ENCODE results near the gene CCN2. TPM values are rescaled to one million over a fixed set of nuclear protein-coding genes. Genes with fewer than 3 reads are reported as not detected.

CCN2 gene
- polyA plus RNA-seq, 1 of the 3 experiments (the other 2 are of a cell fraction): 709 TPM

DNA sequence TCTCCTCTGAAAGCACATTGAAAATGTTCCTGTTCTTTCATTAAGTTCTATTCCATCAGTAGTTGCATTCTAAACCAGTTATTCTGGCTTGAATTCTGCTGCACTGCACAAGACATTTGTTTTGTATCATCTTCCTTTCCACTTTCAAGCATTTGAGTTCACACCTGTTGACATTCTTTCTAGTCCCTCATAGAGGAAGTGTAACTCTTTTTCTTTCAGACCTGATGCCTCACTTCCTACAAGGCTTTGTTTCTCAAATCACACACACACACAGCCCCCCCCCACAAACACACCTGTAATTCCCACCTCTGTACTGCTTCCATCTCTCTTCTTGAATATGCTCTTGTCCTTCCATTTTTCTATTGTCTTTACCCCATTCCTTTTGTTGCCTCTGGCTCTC, 50.9 kb downstream of the CCN2 start:
- Histone ChIP-seq H3K4me3 (ENCODE audit: low read depth in 2 of 2, low read length in 1 of 2) (no peak overlapping the region), H3K4me2 (no peak overlapping the region), H3K9me2 (no peaks in the 10 kb centered on the region), H3K9ac (no peak overlapping the region), H3K27me3 (ENCODE audit: insufficient read depth) (peaks cover 28% of the 10 kb centered on the region; the same call in 1 of the 2 replicates), H4K20me1 (ENCODE audit: insufficient read depth) (no peaks in the 10 kb centered on the region), H2AFZ (ENCODE audit: low read depth) (no peak overlapping the region), H3K9me3 (no peaks in the 10 kb centered on the region), H3K79me2 (ENCODE audit: insufficient read depth) (no peaks in the 10 kb centered on the region), H3K36me3 (replicated peaks in 1 of 2; ENCODE audit: control insufficient read depth in 1 of 2, insufficient read depth in 2 of 2, low read length in 1 of 2) (no peaks in the 10 kb centered on the region), H3F3A (replicated peaks; ENCODE audit: insufficient read depth) (no peaks in the 10 kb centered on the region), H3K4me1 (ENCODE audit: control insufficient read depth in 1 of 2, insufficient read depth in 2 of 2, low read depth in 1 of 2, low read length in 1 of 2) (no peaks in the 10 kb centered on the region), H3K27ac (ENCODE audit: low read depth in 2 of 2, low read length in 1 of 2) (no peak overlapping the region)
- ChIA-PET POLR2A (no interaction called here), CTCF (interaction anchor here (2.4 kb wide), 1 partner anchor 15 kb away, joined by 9 read pairs; no protein-coding TSS in a partner anchor)
- DNase-seq: no peak
- no peak for TF ChIP-seq NRF1 (IDR thresholded peaks at IDR 0.05; ENCODE audit: low read depth, low read length)
- TF ChIP-seq FOXJ3 (CRISPR knock-in tag; IDR thresholded peaks at IDR 0.05): no peak
- TF ChIP-seq MXI1 (IDR thresholded peaks at IDR 0.05; ENCODE audit: low read depth, low read length): no peak
- no peak for TF ChIP-seq ELF1 (IDR thresholded peaks at IDR 0.05)
- TF ChIP-seq MEF2A (IDR thresholded peaks at IDR 0.05; ENCODE audit: borderline replicate concordance, low read depth): no peak
- no peak for TF ChIP-seq FOXM1 (IDR thresholded peaks at IDR 0.05; ENCODE audit: low read depth)
- TF ChIP-seq, protein P1, sequence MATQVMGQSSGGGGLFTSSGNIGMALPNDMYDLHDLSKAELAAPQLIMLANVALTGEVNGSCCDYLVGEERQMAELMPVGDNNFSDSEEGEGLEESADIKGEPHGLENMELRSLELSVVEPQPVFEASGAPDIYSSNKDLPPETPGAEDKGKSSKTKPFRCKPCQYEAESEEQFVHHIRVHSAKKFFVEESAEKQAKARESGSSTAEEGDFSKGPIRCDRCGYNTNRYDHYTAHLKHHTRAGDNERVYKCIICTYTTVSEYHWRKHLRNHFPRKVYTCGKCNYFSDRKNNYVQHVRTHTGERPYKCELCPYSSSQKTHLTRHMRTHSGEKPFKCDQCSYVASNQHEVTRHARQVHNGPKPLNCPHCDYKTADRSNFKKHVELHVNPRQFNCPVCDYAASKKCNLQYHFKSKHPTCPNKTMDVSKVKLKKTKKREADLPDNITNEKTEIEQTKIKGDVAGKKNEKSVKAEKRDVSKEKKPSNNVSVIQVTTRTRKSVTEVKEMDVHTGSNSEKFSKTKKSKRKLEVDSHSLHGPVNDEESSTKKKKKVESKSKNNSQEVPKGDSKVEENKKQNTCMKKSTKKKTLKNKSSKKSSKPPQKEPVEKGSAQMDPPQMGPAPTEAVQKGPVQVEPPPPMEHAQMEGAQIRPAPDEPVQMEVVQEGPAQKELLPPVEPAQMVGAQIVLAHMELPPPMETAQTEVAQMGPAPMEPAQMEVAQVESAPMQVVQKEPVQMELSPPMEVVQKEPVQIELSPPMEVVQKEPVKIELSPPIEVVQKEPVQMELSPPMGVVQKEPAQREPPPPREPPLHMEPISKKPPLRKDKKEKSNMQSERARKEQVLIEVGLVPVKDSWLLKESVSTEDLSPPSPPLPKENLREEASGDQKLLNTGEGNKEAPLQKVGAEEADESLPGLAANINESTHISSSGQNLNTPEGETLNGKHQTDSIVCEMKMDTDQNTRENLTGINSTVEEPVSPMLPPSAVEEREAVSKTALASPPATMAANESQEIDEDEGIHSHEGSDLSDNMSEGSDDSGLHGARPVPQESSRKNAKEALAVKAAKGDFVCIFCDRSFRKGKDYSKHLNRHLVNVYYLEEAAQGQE (IDR thresholded peaks at IDR 0.05; ENCODE audit: low read depth, low read length): no peak
- no peak for TF ChIP-seq NFIC (IDR thresholded peaks at IDR 0.05; ENCODE audit: borderline replicate concordance)
- no peak for TF ChIP-seq FOSL2 (IDR thresholded peaks at IDR 0.05; ENCODE audit: borderline replicate concordance, low read depth)
- TF ChIP-seq EZH2phosphoT487 (IDR thresholded peaks at IDR 0.05; ENCODE audit: borderline replicate concordance, low read depth): no peak
- TF ChIP-seq YY1 (IDR thresholded peaks at IDR 0.05; ENCODE audit: low read depth): no peak
- TF ChIP-seq, protein P2, sequence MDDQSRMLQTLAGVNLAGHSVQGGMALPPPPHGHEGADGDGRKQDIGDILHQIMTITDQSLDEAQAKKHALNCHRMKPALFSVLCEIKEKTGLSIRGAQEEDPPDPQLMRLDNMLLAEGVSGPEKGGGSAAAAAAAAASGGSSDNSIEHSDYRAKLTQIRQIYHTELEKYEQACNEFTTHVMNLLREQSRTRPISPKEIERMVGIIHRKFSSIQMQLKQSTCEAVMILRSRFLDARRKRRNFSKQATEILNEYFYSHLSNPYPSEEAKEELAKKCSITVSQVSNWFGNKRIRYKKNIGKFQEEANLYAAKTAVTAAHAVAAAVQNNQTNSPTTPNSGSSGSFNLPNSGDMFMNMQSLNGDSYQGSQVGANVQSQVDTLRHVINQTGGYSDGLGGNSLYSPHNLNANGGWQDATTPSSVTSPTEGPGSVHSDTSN (IDR thresholded peaks at IDR 0.05): no peak
- no peak for TF ChIP-seq RFX5 (IDR thresholded peaks at IDR 0.05; ENCODE audit: low read length)
- TF ChIP-seq TEAD4 (IDR thresholded peaks at IDR 0.05; ENCODE audit: borderline replicate concordance, insufficient read depth): no peak
- TF ChIP-seq CHD2 (IDR thresholded peaks at IDR 0.05; ENCODE audit: low read length, partially characterized antibody): no peak
- TF ChIP-seq, protein P3, sequence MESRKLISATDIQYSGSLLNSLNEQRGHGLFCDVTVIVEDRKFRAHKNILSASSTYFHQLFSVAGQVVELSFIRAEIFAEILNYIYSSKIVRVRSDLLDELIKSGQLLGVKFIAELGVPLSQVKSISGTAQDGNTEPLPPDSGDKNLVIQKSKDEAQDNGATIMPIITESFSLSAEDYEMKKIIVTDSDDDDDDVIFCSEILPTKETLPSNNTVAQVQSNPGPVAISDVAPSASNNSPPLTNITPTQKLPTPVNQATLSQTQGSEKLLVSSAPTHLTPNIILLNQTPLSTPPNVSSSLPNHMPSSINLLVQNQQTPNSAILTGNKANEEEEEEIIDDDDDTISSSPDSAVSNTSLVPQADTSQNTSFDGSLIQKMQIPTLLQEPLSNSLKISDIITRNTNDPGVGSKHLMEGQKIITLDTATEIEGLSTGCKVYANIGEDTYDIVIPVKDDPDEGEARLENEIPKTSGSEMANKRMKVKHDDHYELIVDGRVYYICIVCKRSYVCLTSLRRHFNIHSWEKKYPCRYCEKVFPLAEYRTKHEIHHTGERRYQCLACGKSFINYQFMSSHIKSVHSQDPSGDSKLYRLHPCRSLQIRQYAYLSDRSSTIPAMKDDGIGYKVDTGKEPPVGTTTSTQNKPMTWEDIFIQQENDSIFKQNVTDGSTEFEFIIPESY (IDR thresholded peaks at IDR 0.05; ENCODE audit: borderline replicate concordance, low read depth): no peak

Data from SK-N-SH (cell line).